Body of pancreas (tissue), 4 donors: ENCODE results near the gene ATP1A2.

Source experiments
- CTCF ChIP-seq, 7 experiments: fragments of 450-650 bp in 4 of 7; fragments of 200-600 bp in 3 of 7; sonication (generic) in 3 of 7; IDR thresholded peaks; one replicate each; pipeline ENCODE4 v1.5.1; 2016 to 2019; ENCODE audit warnings: antibody characterized with exemption in 7 of 7
- POLR2A ChIP-seq, 3 donors: fragments of 450-650 bp; IDR thresholded peaks; one replicate each; pipeline ENCODE4 v1.6.1; 2016; ENCODE audit warnings: antibody characterized with exemption in 3 of 3, mild to moderate bottlenecking in 2 of 3

- TF ChIP-seq CTCF (IDR thresholded peaks at IDR 0.05) (no peak), POLR2A (IDR thresholded peaks at IDR 0.05) (no peak)
These were observed 76.7 kb downstream of the ATP1A2 start for GRCh38 chr1:160192234-160192633.
